Osteocyte (in vitro differentiated cells): Measurements from ENCODE around the gene CPEB4. TPM values are rescaled to one million over a fixed set of nuclear protein-coding genes. Genes with fewer than 3 reads are reported as not detected.

Experiments used
- DNase-seq: peaks from one replicate; pipeline ENCODE4 v3.0.0; 2021; ENCODE audit warnings: mixed read lengths; ENCODE audit not compliant: unreplicated experiment; ENCODE audit errors: extremely low spot score
- H3K27ac Mint-ChIP-seq: one replicate; pipeline ENCODE4 v1.8.0; 2021; ENCODE audit warnings: mild to moderate bottlenecking, mixed read lengths; ENCODE audit not compliant: unreplicated experiment
- H3K27me3 Mint-ChIP-seq: one replicate; pipeline ENCODE4 v1.8.0; 2021; ENCODE audit warnings: mixed read lengths; ENCODE audit not compliant: unreplicated experiment
- H3K36me3 Mint-ChIP-seq: one replicate; pipeline ENCODE4 v1.8.0; 2021; ENCODE audit warnings: mixed read lengths; ENCODE audit not compliant: unreplicated experiment
- H3K4me1 Mint-ChIP-seq: one replicate; pipeline ENCODE4 v1.8.0; 2021; ENCODE audit warnings: mixed read lengths; ENCODE audit not compliant: unreplicated experiment
- H3K4me3 Mint-ChIP-seq: one replicate; pipeline ENCODE4 v1.8.0; 2021; ENCODE audit warnings: mild to moderate bottlenecking, moderate library complexity, mixed read lengths; ENCODE audit not compliant: unreplicated experiment
- H3K9me3 Mint-ChIP-seq: one replicate; pipeline ENCODE4 v1.8.0; 2021; ENCODE audit warnings: mixed read lengths; ENCODE audit not compliant: unreplicated experiment
- CTCF ChIP-seq: fragments of 200-600 bp; sonication (generic); IDR thresholded peaks from 2 replicates; pipeline ENCODE4 v1.5.0; 2021; ENCODE audit warnings: antibody characterized with exemption, mild to moderate bottlenecking, moderate library complexity
- total RNA-seq: library from RNA; stranded (reverse); gene quantifications from 2 replicates; pipeline ENCODE4 v1.2.1, GENCODE V29; 2021

The CPEB4 gene
- total RNA-seq, 1 donor from 2014 or later: 37.6 TPM

- no peak overlapping the region for H3K4me3 Mint-ChIP-seq
- peaks cover 4% of the 10 kb centered on the region for H3K27me3 Mint-ChIP-seq
- TF ChIP-seq CTCF: no peak
- H3K9me3 Mint-ChIP-seq: no peaks in the 10 kb centered on the region
- H3K4me1 Mint-ChIP-seq: peaks cover 13% of the 10 kb centered on the region
- no peak overlapping the region for H3K27ac Mint-ChIP-seq
- DNase-seq: no peak
- no peaks in the 10 kb centered on the region for H3K36me3 Mint-ChIP-seq
Measured at GRCh38 chr5:173850659-173851058, 37.5 kb upstream of the CPEB4 start.

GRCh38 chr5:173851595-173852243 is 36.4 kb upstream of the CPEB4 start:
- H3K9me3 Mint-ChIP-seq: no peaks in the 10 kb centered on the region
- H3K4me3 Mint-ChIP-seq: no peak overlapping the region
- no peak for TF ChIP-seq CTCF
- H3K4me1 Mint-ChIP-seq: peaks cover 18% of the 10 kb centered on the region
- H3K36me3 Mint-ChIP-seq: no peaks in the 10 kb centered on the region
- no peak overlapping the region for H3K27ac Mint-ChIP-seq
- H3K27me3 Mint-ChIP-seq: peaks cover 4% of the 10 kb centered on the region
- no peak for DNase-seq

- TF ChIP-seq CTCF: no peak
- H3K27me3 Mint-ChIP-seq: peaks cover 4% of the 10 kb centered on the region
- H3K36me3 Mint-ChIP-seq: no peaks in the 10 kb centered on the region
- no peak for DNase-seq
- H3K4me3 Mint-ChIP-seq: no peak overlapping the region
- peaks cover 18% of the 10 kb centered on the region for H3K4me1 Mint-ChIP-seq
- H3K27ac Mint-ChIP-seq: no peak overlapping the region
- H3K9me3 Mint-ChIP-seq: no peaks in the 10 kb centered on the region
Measured at GRCh38 chr5:173852790-173853359, 35.3 kb upstream of the CPEB4 start.

GRCh38 chr5:173853370-173854131 is 34.6 kb upstream of the CPEB4 start:
- peaks cover 4% of the 10 kb centered on the region for H3K27me3 Mint-ChIP-seq
- H3K27ac Mint-ChIP-seq: no peak overlapping the region
- no peak for DNase-seq
- no peaks in the 10 kb centered on the region for H3K36me3 Mint-ChIP-seq
- no peak overlapping the region for H3K4me3 Mint-ChIP-seq
- H3K4me1 Mint-ChIP-seq: peaks cover 18% of the 10 kb centered on the region
- no peak for TF ChIP-seq CTCF
- H3K9me3 Mint-ChIP-seq: no peaks in the 10 kb centered on the region
